Neuron (in vitro differentiated cells): ENCODE data around the gene PRRC2B.
A peak's percentile ranks its signal among the peaks of the same experiment; 100 is the strongest.
"Not testable (repeated sequence)": the region's sequence is repeated elsewhere in the genome, so short reads cannot be mapped to it uniquely, and the experiment has no call there.

ENCODE experiments used
- H2AFZ ChIP-seq: one replicate; pipeline ENCODE4 v1.6.1; 2013; ENCODE audit warnings: low read depth, mild to moderate bottlenecking, inconsistent platforms, low read length, moderate library complexity
- H3K27me3 ChIP-seq: one replicate; pipeline ENCODE4 v1.6.1; 2013; ENCODE audit warnings: low read length; ENCODE audit not compliant: insufficient read depth
- H3K36me3 ChIP-seq: one replicate; pipeline ENCODE4 v1.6.1; 2013; ENCODE audit warnings: low read length; ENCODE audit not compliant: insufficient read depth
- H3K4me1 ChIP-seq: one replicate; pipeline ENCODE4 v1.6.1; 2013; ENCODE audit warnings: low read length; ENCODE audit not compliant: insufficient read depth
- H3K4me3 ChIP-seq: 2 replicates; pipeline ENCODE4 v1.5.1; 2013; ENCODE audit warnings: mild to moderate bottlenecking, low read length, moderate library complexity
- H3K9me3 ChIP-seq: one replicate; pipeline ENCODE4 v1.6.1; 2013; ENCODE audit warnings: low read length

The PRRC2B gene

DNA sequence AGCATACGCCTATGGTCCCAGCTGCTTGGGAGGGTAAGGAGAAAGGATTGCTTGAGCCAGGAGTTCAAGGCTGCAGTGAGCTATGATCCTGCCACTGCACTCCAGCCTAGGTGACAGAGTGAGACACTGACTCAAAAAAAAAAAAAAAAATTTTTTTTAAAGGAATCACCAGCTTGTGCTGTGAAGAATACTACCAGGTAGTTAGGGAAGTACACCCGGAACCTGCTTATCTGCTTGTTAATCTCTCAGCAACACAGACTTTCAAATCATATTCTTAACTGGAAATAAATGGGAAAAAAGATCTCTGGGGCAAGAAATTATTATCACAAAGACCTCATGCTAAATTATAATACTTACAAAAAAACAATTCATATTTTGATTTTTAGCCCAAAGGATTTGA lies 26.4 kb upstream of the PRRC2B start:
- Histone ChIP-seq H3K9me3 (no peaks in the 10 kb centered on the region), H3K36me3 (no peaks in the 10 kb centered on the region), H2AFZ (no peak overlapping the region), H3K4me3 (no peak overlapping the region), H3K4me1 (no peaks in the 10 kb centered on the region), H3K27me3 (no peaks in the 10 kb centered on the region)

DNA sequence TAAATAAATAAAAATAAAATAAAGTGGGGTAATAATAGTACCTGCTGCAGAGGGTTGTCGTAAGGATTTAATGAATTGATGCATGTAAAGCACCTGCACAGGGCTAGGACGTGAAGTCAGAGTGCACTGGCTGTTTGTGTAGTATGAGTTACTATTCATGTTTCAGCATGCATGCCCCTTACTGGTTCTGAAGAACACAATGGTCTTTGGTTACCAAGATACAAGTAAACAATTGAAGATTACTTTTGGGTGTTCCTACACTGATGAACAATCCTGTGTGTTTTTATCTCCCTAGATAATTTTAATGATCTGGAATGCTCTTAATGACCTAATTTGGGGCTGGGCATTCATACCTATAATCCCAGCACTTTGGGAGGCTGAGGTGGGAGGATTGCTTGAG lies 23.2 kb upstream of the PRRC2B start:
- no peaks in the 10 kb centered on the region for H3K27me3 ChIP-seq
- no peaks in the 10 kb centered on the region for H3K9me3 ChIP-seq
- H3K4me3 ChIP-seq, result no peak overlapping the region
- no peak overlapping the region for H2AFZ ChIP-seq
- no peaks in the 10 kb centered on the region for H3K4me1 ChIP-seq
- H3K36me3 ChIP-seq, result no peaks in the 10 kb centered on the region

- H3K9me3 ChIP-seq, H3K36me3 ChIP-seq, H3K27me3 ChIP-seq, H2AFZ ChIP-seq, H3K4me1 ChIP-seq: not testable (repeated sequence)
- peak overlapping the region; percentile 58 for H3K4me3 ChIP-seq
These were observed 21.3 kb upstream of the PRRC2B start for GRCh38 chr9:131372599-131372973.

DNA sequence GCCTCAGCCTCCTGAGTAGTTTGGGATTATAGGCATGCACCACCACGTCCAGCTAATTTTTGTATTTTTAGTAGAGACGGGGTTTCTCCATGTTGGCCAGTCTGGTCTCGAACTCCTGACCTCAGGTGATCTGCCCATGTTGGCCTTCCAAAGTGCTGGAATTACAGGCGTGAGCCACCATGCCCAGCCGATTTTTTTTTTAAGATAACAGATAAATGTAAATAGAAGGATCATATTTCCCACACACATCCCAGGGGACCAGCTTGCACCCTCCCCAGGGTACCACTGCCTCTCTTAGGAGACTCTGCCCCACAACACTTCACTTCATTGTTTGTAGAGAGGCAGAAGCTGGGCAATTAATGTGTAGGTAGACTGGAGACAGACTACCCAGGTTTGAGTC lies 19.2 kb upstream of the PRRC2B start:
- H3K36me3 ChIP-seq, H3K9me3 ChIP-seq, H3K4me1 ChIP-seq, H3K27me3 ChIP-seq, H3K4me3 ChIP-seq, H2AFZ ChIP-seq: not testable (repeated sequence)

DNA sequence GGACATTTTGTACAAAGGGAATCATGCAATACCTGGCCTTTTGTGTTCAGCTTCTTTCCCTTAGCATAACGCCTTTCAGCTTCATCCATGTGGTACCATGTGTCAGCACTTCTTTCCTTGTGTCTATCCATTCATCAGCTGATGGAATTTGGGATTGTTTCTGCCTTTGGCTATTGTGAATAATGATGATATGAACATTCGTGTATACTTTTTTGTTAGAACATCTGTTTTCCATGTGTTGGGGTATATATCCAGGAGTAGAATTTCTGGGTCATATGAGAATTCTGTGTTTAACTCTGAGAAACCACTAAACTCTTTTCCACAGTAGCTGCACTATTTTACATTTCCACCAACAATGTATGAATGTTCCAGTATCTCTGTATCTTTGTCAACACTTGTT lies 14.8 kb upstream of the PRRC2B start:
- Histone ChIP-seq H2AFZ (no peak overlapping the region), H3K4me3 (no peak overlapping the region), H3K27me3 (no peaks in the 10 kb centered on the region), H3K36me3 (no peaks in the 10 kb centered on the region), H3K4me1 (peaks cover 7% of the 10 kb centered on the region), H3K9me3 (no peaks in the 10 kb centered on the region)

GRCh38 chr9:131382850-131383729 lies 10.8 kb upstream of the PRRC2B start:
- H3K9me3 ChIP-seq, result no peaks in the 10 kb centered on the region
- no peak overlapping the region for H2AFZ ChIP-seq
- no peak overlapping the region for H3K4me3 ChIP-seq
- H3K36me3 ChIP-seq, result no peaks in the 10 kb centered on the region
- peaks cover 7% of the 10 kb centered on the region for H3K4me1 ChIP-seq
- no peaks in the 10 kb centered on the region for H3K27me3 ChIP-seq

- Histone ChIP-seq H3K4me1 (peaks cover 7% of the 10 kb centered on the region), H3K36me3 (no peaks in the 10 kb centered on the region), H3K27me3 (no peaks in the 10 kb centered on the region), H2AFZ (no peak overlapping the region), H3K4me3 (no peak overlapping the region), H3K9me3 (no peaks in the 10 kb centered on the region)
These were observed 8.6 kb upstream of the PRRC2B start for GRCh38 chr9:131385296-131385695.

- Histone ChIP-seq H3K4me1 (peaks cover 7% of the 10 kb centered on the region), H2AFZ (no peak overlapping the region), H3K27me3 (no peaks in the 10 kb centered on the region), H3K9me3 (no peaks in the 10 kb centered on the region), H3K36me3 (no peaks in the 10 kb centered on the region), H3K4me3 (no peak overlapping the region)
These were observed 7.6 kb upstream of the PRRC2B start for GRCh38 chr9:131386281-131386680.

DNA sequence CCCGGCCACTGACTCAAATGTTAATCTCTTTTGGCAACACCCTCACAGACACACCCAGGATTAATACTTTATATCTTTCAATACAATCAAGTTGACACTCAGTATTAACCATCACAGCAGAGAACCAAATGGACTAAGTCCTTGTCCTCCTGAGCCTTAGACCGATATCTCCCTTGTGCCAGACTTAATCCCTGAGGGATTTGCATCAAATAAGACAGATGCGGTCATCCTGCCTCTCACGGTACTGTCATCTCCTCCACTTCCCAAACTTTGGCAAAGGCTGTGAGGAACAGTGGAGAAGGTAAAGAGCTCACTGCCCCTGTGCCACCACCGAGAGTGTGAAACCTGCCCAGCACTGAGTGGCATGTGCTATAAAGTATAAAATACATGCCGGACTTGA lies 6.5 kb upstream of the PRRC2B start:
- Histone ChIP-seq H3K4me1 (peaks cover 7% of the 10 kb centered on the region), H3K9me3 (no peaks in the 10 kb centered on the region), H3K36me3 (no peaks in the 10 kb centered on the region), H3K4me3 (no peak overlapping the region), H2AFZ (no peak overlapping the region), H3K27me3 (no peaks in the 10 kb centered on the region)

- H3K36me3 ChIP-seq, result no peaks in the 10 kb centered on the region
- no peaks in the 10 kb centered on the region for H3K9me3 ChIP-seq
- H3K27me3 ChIP-seq, result no peaks in the 10 kb centered on the region
- H2AFZ ChIP-seq, result no peak overlapping the region
- peaks cover 18% of the 10 kb centered on the region for H3K4me1 ChIP-seq
- H3K4me3 ChIP-seq, result no peak overlapping the region
These were observed 2.9 kb upstream of the PRRC2B start for GRCh38 chr9:131391020-131391419.

DNA sequence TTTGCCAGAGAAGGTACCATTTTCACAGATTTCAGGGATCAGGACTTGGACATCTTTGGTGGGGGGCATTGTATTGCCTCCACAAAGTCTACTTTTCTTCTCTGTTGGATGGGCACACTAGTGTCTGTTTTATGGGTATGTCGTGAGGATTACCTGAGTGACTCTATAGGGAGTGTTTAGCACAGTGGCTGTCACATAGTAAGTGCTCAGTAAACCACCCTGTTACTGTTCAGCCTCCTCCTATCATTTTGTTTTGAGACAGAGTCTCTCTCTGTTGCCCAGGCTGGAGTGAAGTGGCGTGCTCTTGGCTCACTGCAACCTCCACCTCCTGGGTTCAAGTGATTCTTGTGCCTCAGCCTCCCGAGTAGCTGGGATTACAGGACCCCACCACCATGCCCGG lies 2.4 kb upstream of the PRRC2B start:
- Histone ChIP-seq H3K27me3 (no peaks in the 10 kb centered on the region), H3K4me3 (no peak overlapping the region), H2AFZ (no peak overlapping the region), H3K36me3 (no peaks in the 10 kb centered on the region), H3K9me3 (no peaks in the 10 kb centered on the region), H3K4me1 (peaks cover 22% of the 10 kb centered on the region)

DNA sequence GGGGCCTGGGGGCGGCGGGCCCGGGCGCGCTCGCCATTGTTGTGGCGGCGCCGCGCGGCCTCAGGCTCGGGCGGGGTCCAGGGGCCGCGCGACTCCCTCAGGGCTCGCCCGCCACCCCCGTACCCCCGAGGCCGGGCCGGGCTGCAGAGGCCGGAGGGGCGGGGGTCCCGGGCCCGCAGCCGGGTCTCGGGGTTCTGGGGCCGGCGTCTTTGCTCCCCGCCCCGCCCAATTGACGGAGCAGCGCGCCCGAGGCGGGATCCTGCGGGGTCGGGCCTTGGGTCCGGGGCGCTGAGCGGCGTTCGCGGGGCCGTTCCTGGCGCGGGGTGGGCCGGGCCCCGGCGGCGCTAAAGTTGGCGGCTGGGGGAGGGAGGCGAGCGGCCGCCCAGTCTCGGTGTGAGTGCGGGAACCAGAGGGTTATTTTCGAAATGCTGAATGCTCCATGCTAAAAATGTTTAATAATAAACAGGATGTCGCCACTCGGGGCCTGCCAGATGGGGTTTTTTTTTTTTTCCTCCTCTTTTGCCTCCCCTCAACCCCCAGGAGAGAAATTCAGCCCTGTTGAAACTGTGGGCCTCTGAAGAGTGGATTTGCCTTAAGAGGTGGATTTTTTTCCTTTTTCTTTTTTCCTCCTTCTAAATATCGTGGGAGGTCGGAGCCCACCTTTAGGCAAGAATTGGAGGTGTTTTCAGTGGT lies 724 bp downstream of the PRRC2B start:
- Histone ChIP-seq H3K36me3 (peaks cover 13% of the 10 kb centered on the region), H3K4me1 (peaks cover 41% of the 10 kb centered on the region), H3K27me3 (no peaks in the 10 kb centered on the region), H3K9me3 (no peaks in the 10 kb centered on the region), H2AFZ (no peak overlapping the region), H3K4me3 (peak overlapping the region; percentile 96)

GRCh38 chr9:131395157-131396098 lies 1.5 kb downstream of the PRRC2B start:
- Histone ChIP-seq H3K4me3 (peak overlapping the region; percentile 96), H2AFZ (no peak overlapping the region), H3K36me3 (peaks cover 13% of the 10 kb centered on the region), H3K9me3 (no peaks in the 10 kb centered on the region), H3K27me3 (no peaks in the 10 kb centered on the region), H3K4me1 (peaks cover 41% of the 10 kb centered on the region)
